A673 (cell line): ENCODE data around the gene PRKD1. TPM values are rescaled to one million over a fixed set of nuclear protein-coding genes. Genes with fewer than 3 reads are reported as not detected.

Experiments used
- BruUV-seq: library from RNA; stranded (reverse); fragments of 400-500 nt; replicated peaks from 2 replicates; lab custom pipeline; 2021; lab: Mats Ljungman, UMichigan
- CTCF ChIA-PET: fragments of 300-600 bp; sonication (Branson Sonifier 250); formaldehyde crosslinking; loops from one replicate; lab custom pipeline; 2022; ENCODE audit warnings: antibody characterized with exemption; lab: Charles Lee
- POLR2A ChIA-PET: fragments of 300-600 bp; sonication (Branson Sonifier 250); formaldehyde crosslinking; loops from one replicate; lab custom pipeline; 2022; ENCODE audit warnings: antibody characterized with exemption; ENCODE audit not compliant: low non-redundant PET; lab: Charles Lee
- DNase-seq: peaks from one replicate; pipeline ENCODE4 v3.0.0-alpha.2; 2015; ENCODE audit warnings: low spot score
- H3K27ac ChIP-seq: fragments of 200-600 bp; sonication (generic); 2 replicates; pipeline ENCODE4 v1.5.1; 2016; ENCODE audit warnings: mixed run types, low read depth, mild to moderate bottlenecking, mixed read lengths, antibody characterized with exemption, low read length; ENCODE audit not compliant: poor library complexity, severe bottlenecking
- H3K27me3 ChIP-seq: fragments of 200-600 bp; sonication (generic); replicated peaks from 2 replicates; pipeline ENCODE4 v1.6.1; 2017; ENCODE audit warnings: mixed run types, low read depth, mild to moderate bottlenecking, mixed read lengths, antibody characterized with exemption, low read length; ENCODE audit not compliant: insufficient read depth, poor library complexity
- H3K36me3 ChIP-seq: fragments of 200-600 bp; sonication (generic); 2 replicates; pipeline ENCODE4 v1.6.1; 2016; ENCODE audit warnings: mixed run types, mild to moderate bottlenecking, mixed read lengths, antibody characterized with exemption, low read length; ENCODE audit not compliant: insufficient read depth, poor library complexity, severe bottlenecking
- H3K4me1 ChIP-seq: fragments of 200-600 bp; sonication (generic); 2 replicates; pipeline ENCODE4 v1.6.1; 2017; ENCODE audit warnings: mixed run types, mild to moderate bottlenecking, mixed read lengths, antibody characterized with exemption, low read length; ENCODE audit not compliant: insufficient read depth, poor library complexity, severe bottlenecking
- H3K4me3 ChIP-seq: fragments of 200-600 bp; sonication (generic); 2 replicates; pipeline ENCODE4 v1.5.1; 2016; ENCODE audit warnings: low read depth, mixed run types, mild to moderate bottlenecking, mixed read lengths, low read length; ENCODE audit not compliant: poor library complexity, severe bottlenecking
- H3K9me3 ChIP-seq: fragments of 200-600 bp; sonication (generic); 2 replicates; pipeline ENCODE4 v1.6.1; 2016; ENCODE audit warnings: mixed run types, low read depth, mild to moderate bottlenecking, mixed read lengths, antibody characterized with exemption, low read length; ENCODE audit not compliant: poor library complexity, severe bottlenecking
- EZH2 ChIP-seq: fragments of 200-600 bp; sonication (generic); IDR thresholded peaks from 2 replicates; pipeline ENCODE4 v1.6.1; 2017; ENCODE audit warnings: borderline replicate concordance, low read depth, mild to moderate bottlenecking, mixed read lengths, antibody characterized with exemption, low read length; ENCODE audit not compliant: poor library complexity, severe bottlenecking
- intact Hi-C: fragments of 100-400 bp; cut with micrococcal nuclease; formaldehyde crosslinking; loops from one replicate; pipeline ENCODE4 v1.10.0; 2022; ENCODE audit not compliant: unreplicated experiment
- total RNA-seq: library from RNA; stranded (reverse); gene quantifications from 2 replicates; pipeline ENCODE4 v1.2.3, GENCODE V29; 2021
- TF ChIP-seq, protein P1 (sequence below): fragments of 300-800, 200-600 bp; sonication (generic); conservative IDR thresholded peaks from 2 replicates; pipeline ENCODE4 v1.5.1; 2017; ENCODE audit warnings: low read depth, mild to moderate bottlenecking, antibody characterized with exemption, low read length, moderate library complexity, mixed read lengths

The PRKD1 gene
- total RNA-seq, 1 experiment from 2014 or later = 45.7 TPM

- TF ChIP-seq EZH2 = no peak
- TF ChIP-seq, protein P1, sequence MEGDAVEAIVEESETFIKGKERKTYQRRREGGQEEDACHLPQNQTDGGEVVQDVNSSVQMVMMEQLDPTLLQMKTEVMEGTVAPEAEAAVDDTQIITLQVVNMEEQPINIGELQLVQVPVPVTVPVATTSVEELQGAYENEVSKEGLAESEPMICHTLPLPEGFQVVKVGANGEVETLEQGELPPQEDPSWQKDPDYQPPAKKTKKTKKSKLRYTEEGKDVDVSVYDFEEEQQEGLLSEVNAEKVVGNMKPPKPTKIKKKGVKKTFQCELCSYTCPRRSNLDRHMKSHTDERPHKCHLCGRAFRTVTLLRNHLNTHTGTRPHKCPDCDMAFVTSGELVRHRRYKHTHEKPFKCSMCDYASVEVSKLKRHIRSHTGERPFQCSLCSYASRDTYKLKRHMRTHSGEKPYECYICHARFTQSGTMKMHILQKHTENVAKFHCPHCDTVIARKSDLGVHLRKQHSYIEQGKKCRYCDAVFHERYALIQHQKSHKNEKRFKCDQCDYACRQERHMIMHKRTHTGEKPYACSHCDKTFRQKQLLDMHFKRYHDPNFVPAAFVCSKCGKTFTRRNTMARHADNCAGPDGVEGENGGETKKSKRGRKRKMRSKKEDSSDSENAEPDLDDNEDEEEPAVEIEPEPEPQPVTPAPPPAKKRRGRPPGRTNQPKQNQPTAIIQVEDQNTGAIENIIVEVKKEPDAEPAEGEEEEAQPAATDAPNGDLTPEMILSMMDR = no peak
- intact Hi-C loops = no loop called here
Measured at GRCh38 chr14:29851397-29851796, 76.2 kb downstream of the PRKD1 start.

GRCh38 chr14:29847056-29847380 is 80.6 kb downstream of the PRKD1 start:
- no TSS peak for BruUV-seq
- ChIA-PET CTCF (no interaction called here), POLR2A (no interaction called here)
- no peak for TF ChIP-seq EZH2
- TF ChIP-seq, protein P1 = no peak
- Histone ChIP-seq H3K4me3 (no peak overlapping the region), H3K36me3 (no peaks in the 10 kb centered on the region), H3K9me3 (peaks cover 4% of the 10 kb centered on the region), H3K27ac (no peak overlapping the region), H3K4me1 (peaks cover 14% of the 10 kb centered on the region), H3K27me3 (no peaks in the 10 kb centered on the region)
- intact Hi-C loops = no loop called here
- no peak for DNase-seq

More at GRCh38 chr14:29851397-29851796, 76.2 kb downstream of the PRKD1 start:
- H3K4me1 ChIP-seq = peaks cover 14% of the 10 kb centered on the region
- no peaks in the 10 kb centered on the region for H3K27me3 ChIP-seq
- H3K27ac ChIP-seq = no peak overlapping the region
- DNase-seq = no peak
- no peaks in the 10 kb centered on the region for H3K36me3 ChIP-seq
- CTCF ChIA-PET = no interaction called here
- peaks cover 17% of the 10 kb centered on the region for H3K9me3 ChIP-seq
- no TSS peak for BruUV-seq
- H3K4me3 ChIP-seq = no peak overlapping the region
- POLR2A ChIA-PET = no interaction called here

DNA sequence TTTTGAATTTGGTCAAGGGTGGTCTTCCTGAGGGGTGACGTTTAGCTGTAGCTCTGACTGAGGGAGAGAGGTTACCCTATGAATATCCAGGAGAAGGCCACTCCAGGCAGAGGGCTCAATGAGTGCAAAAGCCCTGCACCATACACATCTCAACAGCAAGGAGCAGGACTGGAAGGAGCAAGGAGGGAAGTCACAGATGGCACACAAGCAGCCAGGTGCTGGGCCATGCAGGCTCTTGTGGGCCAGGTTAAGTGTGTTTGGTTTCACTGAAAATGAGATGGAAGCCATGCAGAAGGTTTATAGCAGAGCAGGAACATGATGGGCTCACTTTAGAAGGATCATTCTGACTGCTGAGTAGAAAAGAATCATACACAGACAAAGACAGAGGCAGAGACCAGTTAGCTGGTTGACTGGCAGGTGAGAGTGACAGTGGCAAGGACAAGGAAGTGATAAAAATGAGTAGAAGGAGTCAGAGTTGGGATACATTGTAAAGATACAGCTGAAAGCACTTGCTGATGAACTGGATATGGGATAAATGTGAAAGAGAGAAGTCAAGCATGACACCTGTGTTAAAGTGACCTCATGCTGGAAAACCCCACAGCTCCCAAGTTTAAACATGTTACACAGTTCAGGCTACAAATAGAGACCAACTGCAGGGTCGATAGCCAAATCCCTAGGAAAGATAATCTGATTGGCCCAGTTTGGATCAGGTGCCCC is 81.2 kb downstream of the PRKD1 start:
- Histone ChIP-seq H3K4me3 (no peak overlapping the region), H3K36me3 (no peaks in the 10 kb centered on the region), H3K27me3 (no peaks in the 10 kb centered on the region), H3K9me3 (peaks cover under 1% of the 10 kb centered on the region), H3K27ac (no peak overlapping the region), H3K4me1 (peaks cover 14% of the 10 kb centered on the region)
- intact Hi-C loops = no loop called here
- BruUV-seq = no TSS peak
- POLR2A ChIA-PET = no interaction called here
- TF ChIP-seq EZH2 = no peak
- TF ChIP-seq, protein P1 = no peak
- CTCF ChIA-PET = no interaction called here
- DNase-seq = no peak
